Measurements from ENCODE around the gene ABCA7.

DNA sequence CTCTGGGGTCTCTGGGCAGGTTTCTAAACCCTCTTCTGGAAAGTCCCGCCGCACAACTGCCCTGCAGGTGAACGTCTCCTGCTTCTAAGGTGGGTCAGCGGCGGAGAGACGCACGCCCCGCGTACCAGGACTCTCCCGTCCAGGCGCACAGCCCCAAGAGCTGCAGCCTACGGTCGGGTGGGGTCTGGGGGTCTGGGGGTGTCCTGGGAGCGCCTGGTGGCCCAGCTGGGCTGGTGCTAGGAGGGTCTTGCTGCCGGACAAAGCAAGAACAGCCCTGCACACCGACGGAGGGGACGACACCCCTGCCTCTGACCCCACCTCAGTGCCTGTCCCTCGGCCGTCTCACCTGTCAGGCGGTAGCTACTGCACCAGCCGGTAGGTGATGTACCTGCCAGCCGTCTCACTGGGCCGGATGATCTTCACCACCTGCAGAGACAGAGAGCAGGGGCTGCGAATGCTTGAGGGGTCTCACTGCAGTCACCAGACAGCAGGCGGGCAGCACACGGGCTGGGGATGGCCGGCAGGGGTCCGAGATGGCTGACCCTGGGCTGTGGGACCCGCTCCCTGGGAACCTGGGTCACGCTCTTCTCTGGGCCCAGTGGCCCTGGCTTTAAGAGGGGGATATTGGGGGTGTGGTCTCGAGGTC is 49.3 kb downstream of the ABCA7 start:
- TF ChIP-seq CTCF (conservative IDR thresholded peaks at IDR 0.05 in 1 of 2, IDR thresholded peaks at IDR 0.05 in 1 of 2; ENCODE audit: extremely low read depth in 1 of 2, insufficient read depth in 1 of 2, low read depth in 1 of 2, low read length in 2 of 2) (no peak), EZH2 (IDR thresholded peaks at IDR 0.05; ENCODE audit: borderline replicate concordance, low read length) (no peak)

All from mammary epithelial cell (primary cell).